Thyroid gland (tissue), 4 donors: ENCODE measurements around the gene PIK3R6.

ENCODE experiments used
- CTCF ChIP-seq, 6 experiments: fragments of 200-600 bp in 3 of 6; fragments of 450-650 bp in 3 of 6; sonication (generic) in 3 of 6; IDR thresholded peaks; one replicate each; pipeline ENCODE4 v1.5.1; 2016 to 2019; ENCODE audit warnings: antibody characterized with exemption in 6 of 6, mild to moderate bottlenecking in 2 of 6, inconsistent platforms in 1 of 6, moderate library complexity in 1 of 6
- POLR2A ChIP-seq, 2 donors: fragments of 450-650 bp; IDR thresholded peaks; one replicate each; pipeline ENCODE4 v1.6.1; 2017; ENCODE audit warnings: antibody characterized with exemption in 2 of 2, mild to moderate bottlenecking in 2 of 2, moderate library complexity in 1 of 2

GRCh38 chr17:8835106-8835505 lies 32.4 kb downstream of the PIK3R6 start:
- no peak for TF ChIP-seq CTCF (IDR thresholded peaks at IDR 0.05)
- TF ChIP-seq POLR2A (IDR thresholded peaks at IDR 0.05) = no peak
